ENCODE measurements around the gene GAS6. TPM values are rescaled to one million over a fixed set of nuclear protein-coding genes. Genes with fewer than 3 reads are reported as not detected.

The GAS6 gene
- total RNA-seq, 2 donors from 2014 or later = 83.0 to 145 TPM

DNA sequence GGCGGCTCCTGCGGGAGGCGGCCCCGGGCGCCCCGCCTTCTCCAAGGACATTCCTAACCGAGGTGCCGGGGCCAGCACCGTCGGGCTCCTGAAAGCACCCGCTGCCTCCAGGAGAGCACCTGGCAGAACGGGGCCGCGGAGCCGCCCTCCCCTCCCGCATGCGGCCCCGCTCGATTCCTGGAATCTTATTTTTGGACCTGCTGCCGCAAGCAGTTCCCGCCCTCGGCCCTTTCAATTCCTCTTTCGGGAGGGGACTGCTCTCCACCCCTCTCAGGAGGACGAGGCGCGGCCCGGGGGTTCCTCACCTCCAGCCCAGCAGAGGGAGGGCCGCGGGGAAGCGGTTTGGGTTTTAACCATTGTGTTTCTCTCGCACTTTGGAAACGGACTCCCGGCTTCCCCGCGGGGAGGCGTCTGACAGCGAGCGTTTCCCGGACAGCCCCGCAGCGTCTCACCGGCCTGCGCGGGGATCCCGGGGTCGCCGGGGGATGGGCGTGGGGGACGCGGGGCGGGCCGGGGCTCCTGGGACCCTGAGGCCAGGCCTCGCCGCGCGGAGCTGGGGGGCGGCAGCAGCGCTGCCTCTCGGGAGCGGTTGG is 849 bp downstream of the GAS6 start:
- Histone ChIP-seq H3K27ac (peak overlapping the region; percentile 63 to 91 (median 86)), H3K36me3 (replicated peaks in 1 of 2; ENCODE audit: insufficient read depth in 1 of 2, low read depth in 2 of 2) (peaks cover 0 to 1% of the 10 kb centered on the region in 2 donors), H3K9me3 (no peaks in the 10 kb centered on the region), H3K4me1 (peaks cover 43% of the 10 kb centered on the region), H3K4me3 (peak overlapping the region; percentile 24 to 77), H3K27me3 (no peaks in the 10 kb centered on the region)
- 8 to 13% methylated on average over 12 to 40 of the region's 60 CpGs for WGBS, 2 donors
- DNase-seq (peak; percentile 53 to 65 (median 62)), ATAC-seq (peak; percentile 57)
- TF ChIP-seq POLR2A (IDR thresholded peaks at IDR 0.05) = peak; percentile 21 to 72 (median 69)
- TF ChIP-seq, protein P1, sequence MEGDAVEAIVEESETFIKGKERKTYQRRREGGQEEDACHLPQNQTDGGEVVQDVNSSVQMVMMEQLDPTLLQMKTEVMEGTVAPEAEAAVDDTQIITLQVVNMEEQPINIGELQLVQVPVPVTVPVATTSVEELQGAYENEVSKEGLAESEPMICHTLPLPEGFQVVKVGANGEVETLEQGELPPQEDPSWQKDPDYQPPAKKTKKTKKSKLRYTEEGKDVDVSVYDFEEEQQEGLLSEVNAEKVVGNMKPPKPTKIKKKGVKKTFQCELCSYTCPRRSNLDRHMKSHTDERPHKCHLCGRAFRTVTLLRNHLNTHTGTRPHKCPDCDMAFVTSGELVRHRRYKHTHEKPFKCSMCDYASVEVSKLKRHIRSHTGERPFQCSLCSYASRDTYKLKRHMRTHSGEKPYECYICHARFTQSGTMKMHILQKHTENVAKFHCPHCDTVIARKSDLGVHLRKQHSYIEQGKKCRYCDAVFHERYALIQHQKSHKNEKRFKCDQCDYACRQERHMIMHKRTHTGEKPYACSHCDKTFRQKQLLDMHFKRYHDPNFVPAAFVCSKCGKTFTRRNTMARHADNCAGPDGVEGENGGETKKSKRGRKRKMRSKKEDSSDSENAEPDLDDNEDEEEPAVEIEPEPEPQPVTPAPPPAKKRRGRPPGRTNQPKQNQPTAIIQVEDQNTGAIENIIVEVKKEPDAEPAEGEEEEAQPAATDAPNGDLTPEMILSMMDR (IDR thresholded peaks at IDR 0.05) = no peak
- intact Hi-C loops (cut with DNase I) = no loop called here

DNA sequence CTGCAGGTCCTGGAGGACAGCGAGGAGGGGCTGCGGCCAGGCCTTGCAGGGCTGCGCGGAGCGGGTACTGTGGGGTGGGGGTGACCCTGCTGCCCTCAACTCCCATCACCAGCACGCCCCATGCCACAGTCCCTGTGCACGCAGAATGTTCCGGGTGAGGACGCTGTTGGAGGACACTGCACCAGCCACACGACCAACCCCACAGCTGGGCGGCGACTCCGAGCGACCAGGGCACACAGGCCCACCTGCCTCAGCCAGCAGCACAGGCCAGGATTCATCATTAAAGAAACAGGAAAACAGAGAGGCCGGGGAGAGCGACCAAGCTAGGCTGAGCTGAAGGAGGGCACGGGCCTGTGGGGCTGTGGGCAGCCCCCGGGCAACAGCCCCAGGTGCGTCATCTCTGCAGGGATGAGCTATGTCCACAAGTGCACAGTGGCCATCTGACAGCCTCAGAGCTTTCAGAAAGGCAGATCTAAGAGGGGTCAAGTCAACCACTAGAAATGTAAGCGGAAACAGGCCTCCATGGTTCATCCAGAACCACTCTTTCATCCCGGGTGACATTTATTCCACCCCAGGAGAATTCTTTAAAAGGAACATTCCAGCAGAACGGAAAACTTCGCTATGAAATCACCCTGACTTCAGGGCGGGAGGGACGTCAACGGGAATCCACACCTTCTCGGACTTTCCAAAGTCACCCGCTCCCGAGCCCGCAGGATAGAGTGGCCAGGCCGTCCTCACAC is 1.5 kb downstream of the GAS6 start:
- WGBS, 2 donors = 58 to 67% methylated on average over 19 to 31 of the region's 31 CpGs

DNA sequence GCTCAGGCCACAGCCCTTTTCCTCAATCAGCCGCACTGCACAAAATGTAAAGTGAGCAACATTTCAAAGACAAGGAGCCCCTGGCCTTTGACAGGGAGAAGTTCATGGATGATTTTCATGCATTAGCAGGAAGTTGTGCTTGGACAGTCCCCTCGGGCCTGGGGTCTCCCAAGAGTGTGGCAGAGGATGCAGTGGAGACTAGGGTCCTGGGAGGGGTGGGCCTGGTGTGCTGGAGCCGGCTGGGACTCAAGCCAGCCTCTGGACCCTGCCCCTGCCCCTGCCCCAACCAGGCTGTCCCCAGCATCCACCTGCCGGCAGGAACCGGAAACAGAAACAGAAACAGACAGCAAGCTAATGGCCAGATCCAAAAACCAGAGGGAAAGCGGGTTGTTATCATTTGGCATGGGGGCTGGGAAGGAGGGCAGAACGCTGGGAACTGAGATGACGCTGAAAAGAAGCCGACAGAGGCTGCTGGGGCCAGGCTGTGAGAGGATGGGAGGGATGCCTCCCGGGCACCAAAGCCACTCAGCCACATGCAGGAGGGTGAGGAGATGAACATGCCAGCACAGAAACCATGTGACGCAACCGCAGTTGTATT is 2.3 kb downstream of the GAS6 start:
- 55 to 69% methylated on average over 11 to 12 of the region's 12 CpGs for WGBS, 2 donors
- intact Hi-C loops (cut with DNase I) = no loop called here
- Histone ChIP-seq H3K4me3 (no peak overlapping the region), H3K27ac (peak overlapping the region in 3 of 4 donors; percentile 84 to 91 (median 88)), H3K36me3 (replicated peaks in 1 of 2; ENCODE audit: insufficient read depth in 1 of 2, low read depth in 2 of 2) (peaks cover 0 to 1% of the 10 kb centered on the region in 2 donors), H3K9me3 (no peaks in the 10 kb centered on the region), H3K27me3 (no peaks in the 10 kb centered on the region), H3K4me1 (peaks cover 54% of the 10 kb centered on the region)
- TF ChIP-seq, protein P1 (IDR thresholded peaks at IDR 0.05) = no peak
- TF ChIP-seq POLR2A (IDR thresholded peaks at IDR 0.05) = no peak
- DNase-seq (peak in 2 of 4 donors; percentile 2 to 11), ATAC-seq (no peak)

More for the DNA sequence above, 1.5 kb downstream of the GAS6 start:
- H3K27me3 ChIP-seq = no peaks in the 10 kb centered on the region
- ATAC-seq (no peak), DNase-seq (peak in 1 of 4 donors; percentile 11)
- peak overlapping the region; percentile 24 to 77 for H3K4me3 ChIP-seq
- no peaks in the 10 kb centered on the region for H3K9me3 ChIP-seq
- peaks cover 0 to 1% of the 10 kb centered on the region in 2 donors for H3K36me3 ChIP-seq (replicated peaks in 1 of 2; ENCODE audit: insufficient read depth in 1 of 2, low read depth in 2 of 2)
- intact Hi-C loops (cut with DNase I) = no loop called here
- no peak for TF ChIP-seq POLR2A (IDR thresholded peaks at IDR 0.05)
- TF ChIP-seq, protein P1 (IDR thresholded peaks at IDR 0.05) = no peak
- H3K4me1 ChIP-seq = peaks cover 46% of the 10 kb centered on the region
- peak overlapping the region; percentile 27 to 91 (median 86) for H3K27ac ChIP-seq

DNA sequence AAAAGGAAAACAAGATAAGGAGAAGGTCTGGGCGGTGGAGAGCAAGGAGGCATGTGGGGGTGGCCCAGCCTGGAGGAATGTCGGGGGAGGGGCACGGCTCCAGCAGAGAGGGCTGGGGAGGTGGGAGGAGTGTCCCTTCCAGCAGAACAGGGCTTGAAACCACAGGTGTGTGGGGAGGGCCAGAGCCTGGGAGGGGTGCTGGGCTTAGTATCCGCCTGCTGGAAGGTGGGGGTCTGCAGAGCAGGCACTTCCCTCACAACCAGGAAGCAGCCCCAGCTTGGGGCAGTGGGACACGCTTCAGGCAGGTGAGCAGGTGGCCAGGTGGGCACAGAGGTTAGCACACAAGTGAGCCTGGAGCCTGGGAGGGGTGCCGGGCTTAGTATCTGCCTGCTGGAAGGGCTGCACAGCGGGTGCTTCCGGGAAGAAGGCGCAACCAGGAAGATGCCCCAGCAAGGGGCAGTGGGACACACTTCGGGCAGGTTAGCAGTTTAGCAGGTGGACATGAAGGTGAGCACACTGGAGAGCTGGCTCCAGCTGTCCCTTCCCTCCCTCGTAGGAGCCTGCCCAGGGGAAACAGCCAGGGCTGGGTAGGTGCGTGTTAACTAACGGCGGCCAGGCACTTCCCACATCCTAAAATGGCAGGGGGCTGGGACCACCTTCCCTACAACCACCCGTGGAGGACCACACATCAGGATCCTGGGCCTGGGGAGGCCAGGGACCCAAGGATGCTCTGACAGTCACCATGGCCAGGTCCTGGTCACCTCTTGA is 3.0 kb downstream of the GAS6 start:
- Histone ChIP-seq H3K36me3 (replicated peaks in 1 of 2; ENCODE audit: insufficient read depth in 1 of 2, low read depth in 2 of 2) (peaks cover 0 to 1% of the 10 kb centered on the region in 2 donors), H3K27me3 (no peaks in the 10 kb centered on the region), H3K4me1 (peaks cover 61% of the 10 kb centered on the region), H3K4me3 (no peak overlapping the region), H3K27ac (peak overlapping the region in 3 of 4 donors; percentile 84 to 91 (median 88)), H3K9me3 (no peaks in the 10 kb centered on the region)
- peak; percentile 39 for ATAC-seq
- peak; percentile 44 to 57 (median 55) for DNase-seq
- 58 to 67% methylated on average over 11 to 15 of the region's 15 CpGs for WGBS, 2 donors
- TF ChIP-seq POLR2A (IDR thresholded peaks at IDR 0.05) = no peak
- intact Hi-C loops (cut with DNase I) = no loop called here
